MM.1S (cell line): Measurements from ENCODE around the gene LAP3.

ENCODE experiments used
- EZH2phosphoT487 ChIP-seq: fragments of 300-600 bp; sonication (generic); IDR thresholded peaks from 2 replicates; pipeline ENCODE4 v1.6.1; 2018; ENCODE audit warnings: antibody characterized with exemption, low read length
- TF ChIP-seq, protein P1 (sequence below): fragments of 300-600 bp; sonication (generic); IDR thresholded peaks from 2 replicates; pipeline ENCODE4 v1.5.1; 2016; ENCODE audit warnings: antibody characterized with exemption, low read length, mixed read lengths

DNA sequence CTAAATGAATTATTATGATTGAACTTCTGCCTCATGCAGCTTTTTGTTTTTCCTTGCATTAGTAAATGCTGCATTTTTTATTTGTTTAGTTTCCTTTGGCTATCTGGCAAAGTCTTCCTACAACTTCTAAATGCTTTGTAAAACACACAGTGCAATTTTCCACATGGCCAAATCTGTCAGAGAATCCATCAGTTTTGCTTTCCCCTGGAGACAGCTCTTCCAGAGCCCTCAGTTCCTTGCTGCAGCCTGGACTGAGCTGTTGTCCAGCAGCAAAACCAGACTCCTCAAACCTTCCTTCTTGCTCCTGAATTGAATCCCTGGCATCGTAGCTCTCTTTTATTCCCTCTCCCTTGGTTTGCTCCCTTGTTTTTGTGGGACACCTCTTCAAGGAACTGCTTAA is 80.1 kb downstream of the LAP3 start:
- TF ChIP-seq, protein P1, sequence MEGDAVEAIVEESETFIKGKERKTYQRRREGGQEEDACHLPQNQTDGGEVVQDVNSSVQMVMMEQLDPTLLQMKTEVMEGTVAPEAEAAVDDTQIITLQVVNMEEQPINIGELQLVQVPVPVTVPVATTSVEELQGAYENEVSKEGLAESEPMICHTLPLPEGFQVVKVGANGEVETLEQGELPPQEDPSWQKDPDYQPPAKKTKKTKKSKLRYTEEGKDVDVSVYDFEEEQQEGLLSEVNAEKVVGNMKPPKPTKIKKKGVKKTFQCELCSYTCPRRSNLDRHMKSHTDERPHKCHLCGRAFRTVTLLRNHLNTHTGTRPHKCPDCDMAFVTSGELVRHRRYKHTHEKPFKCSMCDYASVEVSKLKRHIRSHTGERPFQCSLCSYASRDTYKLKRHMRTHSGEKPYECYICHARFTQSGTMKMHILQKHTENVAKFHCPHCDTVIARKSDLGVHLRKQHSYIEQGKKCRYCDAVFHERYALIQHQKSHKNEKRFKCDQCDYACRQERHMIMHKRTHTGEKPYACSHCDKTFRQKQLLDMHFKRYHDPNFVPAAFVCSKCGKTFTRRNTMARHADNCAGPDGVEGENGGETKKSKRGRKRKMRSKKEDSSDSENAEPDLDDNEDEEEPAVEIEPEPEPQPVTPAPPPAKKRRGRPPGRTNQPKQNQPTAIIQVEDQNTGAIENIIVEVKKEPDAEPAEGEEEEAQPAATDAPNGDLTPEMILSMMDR, result no peak
- no peak for TF ChIP-seq EZH2phosphoT487
